Stimulated activated naive CD4-positive, alpha-beta T cell (primary cell): Measurements from ENCODE around the gene CSNK1G2.

Source experiments
- DNase-seq, 6 experiments: peaks; one replicate each; lab custom pipeline; 2025; lab: John Stamatoyannopoulos, UW

CSNK1G2 gene

GRCh38 chr19:1918975-1919374, 22.0 kb upstream of the CSNK1G2 start:
- DNase-seq = no peak

GRCh38 chr19:1920644-1921043, 20.3 kb upstream of the CSNK1G2 start:
- no peak for DNase-seq

GRCh38 chr19:1921326-1921725, 19.6 kb upstream of the CSNK1G2 start:
- no peak for DNase-seq

- no peak for DNase-seq
Measured at GRCh38 chr19:1921825-1922224, 19.1 kb upstream of the CSNK1G2 start.

GRCh38 chr19:1922803-1923202, 18.2 kb upstream of the CSNK1G2 start:
- DNase-seq = no peak

GRCh38 chr19:1923319-1923718, 17.7 kb upstream of the CSNK1G2 start:
- DNase-seq = no peak

GRCh38 chr19:1924320-1924961, 16.5 kb upstream of the CSNK1G2 start:
- DNase-seq = no peak

GRCh38 chr19:1925544-1925943, 15.4 kb upstream of the CSNK1G2 start:
- no peak for DNase-seq

GRCh38 chr19:1929021-1929742, 11.8 kb upstream of the CSNK1G2 start:
- peak; percentile 52 to 81 (median 70) for DNase-seq

- no peak for DNase-seq
Measured at GRCh38 chr19:1931445-1931844, 9.5 kb upstream of the CSNK1G2 start.

- no peak for DNase-seq
Measured at GRCh38 chr19:1932395-1932794, 8.6 kb upstream of the CSNK1G2 start.

- DNase-seq = no peak
Measured at GRCh38 chr19:1933244-1933643, 7.7 kb upstream of the CSNK1G2 start.

- no peak for DNase-seq
Measured at GRCh38 chr19:1933942-1934341, 7.0 kb upstream of the CSNK1G2 start.

- DNase-seq = no peak
Measured at GRCh38 chr19:1935484-1936208, 5.3 kb upstream of the CSNK1G2 start.

- no peak for DNase-seq
Measured at GRCh38 chr19:1936430-1936829, 4.5 kb upstream of the CSNK1G2 start.

- DNase-seq = no peak
Measured at GRCh38 chr19:1936916-1937610, 3.9 kb upstream of the CSNK1G2 start.

GRCh38 chr19:1938071-1938470, 2.9 kb upstream of the CSNK1G2 start:
- DNase-seq = no peak

GRCh38 chr19:1942078-1942933, 1.3 kb downstream of the CSNK1G2 start:
- peak; percentile 73 to 76 (median 75) for DNase-seq

- DNase-seq = peak in 1 of 6 experiments; percentile 57
Measured at GRCh38 chr19:1942934-1943555, 2.1 kb downstream of the CSNK1G2 start.

GRCh38 chr19:1943661-1944087, 2.7 kb downstream of the CSNK1G2 start:
- DNase-seq = no peak
